ENCODE data around the gene NEK1.

Gene NEK1

GRCh38 chr4:169619958-169620879 is 7.8 kb upstream of the NEK1 start, which contains the start of gene CLCN3:
Gene CLCN3, plus strand, starts transcription at chr4:169620578. Its CDS starts 15,351 bp downstream, at chr4:169635929.
- H3K4me2 ChIP-seq (ENCODE audit: insufficient read depth, low read length), result peak within 1 kb of the TSS; percentile 88
- no peaks in the 10 kb centered on the region for H3K27me3 ChIP-seq (ENCODE audit: insufficient read depth, low read length, poor library complexity)
- H4K20me1 ChIP-seq (ENCODE audit: insufficient read depth, low read length), result peaks cover 8% of the 10 kb centered on the region; the same call in 1 of the 2 replicates
- peaks cover 40% of the 10 kb centered on the region for H3K4me1 ChIP-seq (ENCODE audit: insufficient read depth, low read length)
- no peaks in the 10 kb centered on the region for H3K9me3 ChIP-seq (ENCODE audit: insufficient read depth, low read length, severe bottlenecking)
- TF ChIP-seq EZH2 (IDR thresholded peaks at IDR 0.05; ENCODE audit: borderline replicate concordance, low read depth, low read length, severe bottlenecking) (no peak), CTCF (IDR thresholded peaks at IDR 0.05; ENCODE audit: borderline replicate concordance, extremely low read depth, low read length, poor library complexity, severe bottlenecking) (no peak)
- H3K36me3 ChIP-seq (ENCODE audit: insufficient read depth, low read length), result no peaks in the 10 kb centered on the region
- H2AFZ ChIP-seq (ENCODE audit: low read depth, low read length), result peak within 1 kb of the TSS; percentile 93
- peak within 1 kb of the TSS; percentile 80 for H3K27ac ChIP-seq (ENCODE audit: low read length)
- ATAC-seq (ENCODE audit: insufficient read depth, low read depth) (peak; percentile 90), DNase-seq (peak; percentile 89)
- H3K79me2 ChIP-seq (ENCODE audit: insufficient read depth, low read length), result peaks cover 49% of the 10 kb centered on the region
- H3K4me3 ChIP-seq (ENCODE audit: low read depth in 1 of 2, low read length in 2 of 2), result peak within 1 kb of the TSS; percentile 71 to 74
- peak within 1 kb of the TSS; percentile 80 for H3K9ac ChIP-seq (ENCODE audit: low read depth, low read length)

- Histone ChIP-seq H3K4me1 (ENCODE audit: insufficient read depth, low read length) (peaks cover 40% of the 10 kb centered on the region), H3K27ac (ENCODE audit: low read length) (peak overlapping the region; percentile 80), H3K4me3 (ENCODE audit: low read depth in 1 of 2, low read length in 2 of 2) (peak overlapping the region; percentile 71 to 74), H3K9ac (ENCODE audit: low read depth, low read length) (peak overlapping the region; percentile 80), H3K27me3 (ENCODE audit: insufficient read depth, low read length, poor library complexity) (no peaks in the 10 kb centered on the region), H3K4me2 (ENCODE audit: insufficient read depth, low read length) (peak overlapping the region; percentile 88), H3K9me3 (ENCODE audit: insufficient read depth, low read length, severe bottlenecking) (no peaks in the 10 kb centered on the region), H4K20me1 (ENCODE audit: insufficient read depth, low read length) (peaks cover 6% of the 10 kb centered on the region; the same call in 1 of the 2 replicates), H2AFZ (ENCODE audit: low read depth, low read length) (peak overlapping the region; percentile 93), H3K36me3 (ENCODE audit: insufficient read depth, low read length) (no peaks in the 10 kb centered on the region), H3K79me2 (ENCODE audit: insufficient read depth, low read length) (peaks cover 43% of the 10 kb centered on the region)
- peak; percentile 46 for DNase-seq
- peak; percentile 46 for ATAC-seq (ENCODE audit: insufficient read depth, low read depth)
- TF ChIP-seq EZH2 (IDR thresholded peaks at IDR 0.05; ENCODE audit: borderline replicate concordance, low read depth, low read length, severe bottlenecking), result no peak
- peak; percentile 65 for TF ChIP-seq CTCF (IDR thresholded peaks at IDR 0.05; ENCODE audit: borderline replicate concordance, extremely low read depth, low read length, poor library complexity, severe bottlenecking)
Observed at GRCh38 chr4:169619518-169619957, 7.2 kb upstream of the NEK1 start.

- Histone ChIP-seq H2AFZ (ENCODE audit: low read depth, low read length) (peak overlapping the region; percentile 75; the same call in 1 of the 2 replicates), H3K9me3 (ENCODE audit: insufficient read depth, low read length, severe bottlenecking) (no peaks in the 10 kb centered on the region), H3K4me3 (ENCODE audit: low read depth in 1 of 2, low read length in 2 of 2) (peak overlapping the region in 1 of 2 experiments; percentile 71; a peak in 3 of 4 replicates), H3K27ac (ENCODE audit: low read length) (peak overlapping the region; percentile 54; the same call in 1 of the 2 replicates), H4K20me1 (ENCODE audit: insufficient read depth, low read length) (peaks cover 6% of the 10 kb centered on the region; the same call in 1 of the 2 replicates), H3K27me3 (ENCODE audit: insufficient read depth, low read length, poor library complexity) (no peaks in the 10 kb centered on the region), H3K4me1 (ENCODE audit: insufficient read depth, low read length) (peaks cover 40% of the 10 kb centered on the region), H3K79me2 (ENCODE audit: insufficient read depth, low read length) (peaks cover 39% of the 10 kb centered on the region), H3K4me2 (ENCODE audit: insufficient read depth, low read length) (peak overlapping the region; percentile 88), H3K36me3 (ENCODE audit: insufficient read depth, low read length) (no peaks in the 10 kb centered on the region), H3K9ac (ENCODE audit: low read depth, low read length) (no peak overlapping the region)
- DNase-seq (no peak), ATAC-seq (ENCODE audit: insufficient read depth, low read depth) (no peak)
- TF ChIP-seq EZH2 (IDR thresholded peaks at IDR 0.05; ENCODE audit: borderline replicate concordance, low read depth, low read length, severe bottlenecking) (no peak), CTCF (IDR thresholded peaks at IDR 0.05; ENCODE audit: borderline replicate concordance, extremely low read depth, low read length, poor library complexity, severe bottlenecking) (no peak)
Observed at GRCh38 chr4:169618986-169619385, 6.6 kb upstream of the NEK1 start.
